HCT116 (cell line): ENCODE results near the gene TMEM169. TPM values are rescaled to one million over a fixed set of nuclear protein-coding genes. Genes with fewer than 3 reads are reported as not detected.

Experiments used
- ATAC-seq: fragments of 200-7000 bp; cut with Tn5 transposase; 2 replicates; pipeline ENCODE4 v1.9.1; 2020; ENCODE audit warnings: mild to moderate bottlenecking, moderate library complexity
- BruUV-seq: library from RNA; stranded (reverse); fragments of 400-500 nt; replicated peaks from 2 replicates; lab custom pipeline; 2021; lab: Mats Ljungman, UMichigan
- CTCF ChIA-PET: fragments of 300-600 bp; sonication (Branson Sonifier 250); formaldehyde crosslinking; loops from one replicate; lab custom pipeline; 2021; ENCODE audit warnings: antibody characterized with exemption; lab: Charles Lee
- POLR2A ChIA-PET: fragments of 300-600, 350-600 bp; sonication (Branson Sonifier 250); formaldehyde crosslinking; loops from one replicate; lab custom pipeline; 2021; ENCODE audit warnings: antibody characterized with exemption; lab: Charles Lee
- RAD21 ChIA-PET, 2 experiments: fragments of 300-600 bp; sonication (Branson Sonifier 250); formaldehyde crosslinking; loops; one replicate each; lab custom pipeline; 2023; ENCODE audit warnings: low total read pairs in 2 of 2; ENCODE audit not compliant: uncharacterized antibody in 2 of 2, unreplicated experiment in 2 of 2, low non-redundant PET in 1 of 2; lab: Charles Lee
- DNase-seq: peaks from one replicate; pipeline ENCODE4 v3.0.0-alpha.2; 2010; ENCODE audit warnings: low read depth, low spot score
- H2AFZ ChIP-seq: fragments of 200-600 bp; shearing (Covaris generic), sonication (generic); 2 replicates; pipeline ENCODE4 v1.6.1; 2017; ENCODE audit warnings: low read depth, mixed run types, mixed read lengths, antibody characterized with exemption, low read length; ENCODE audit not compliant: poor library complexity, severe bottlenecking
- H3K27ac ChIP-seq: 2 replicates; pipeline ENCODE4 v1.5.1; 2012; ENCODE audit warnings: low read depth, low read length
- H3K27me3 ChIP-seq: fragments of 200-600 bp; sonication (generic); 2 replicates; pipeline ENCODE4 v1.6.1; 2016; ENCODE audit warnings: mixed run types, low read length, mixed read lengths; ENCODE audit not compliant: insufficient read depth
- H3K36me3 ChIP-seq, 2 experiments: fragments of 200-500 bp in 1 of 2; fragments of 200-600 bp in 1 of 2; sonication (Bioruptor generic) in 1 of 2; sonication (generic) in 1 of 2; 2 replicates each; pipeline versions ENCODE4 v1.5.1 to v1.6.1; 2014 to 2016; ENCODE audit warnings: low read length in 2 of 2, inconsistent platforms in 1 of 2, mixed read lengths in 1 of 2, mixed run types in 1 of 2; ENCODE audit not compliant: insufficient read depth in 2 of 2, control insufficient read depth in 1 of 2
- H3K4me1 ChIP-seq, 2 experiments: fragments of 200-600 bp in 1 of 2; sonication (generic) in 1 of 2; 2 replicates each; pipeline versions ENCODE4 v1.5.1 to v1.6.1; 2012 to 2017; ENCODE audit warnings: low read length in 2 of 2, inconsistent platforms in 1 of 2, mild to moderate bottlenecking in 1 of 2, mixed read lengths in 1 of 2, mixed run types in 1 of 2, moderate library complexity in 1 of 2; ENCODE audit not compliant: insufficient read depth in 2 of 2, control insufficient read depth in 1 of 2
- H3K4me2 ChIP-seq: fragments of 200-600 bp; sonication (generic); 2 replicates; pipeline ENCODE4 v1.6.1; 2017; ENCODE audit warnings: mixed run types, low read length, mixed read lengths
- H3K4me3 ChIP-seq, 2 experiments: fragments of 200-600 bp in 1 of 2; sonication (generic) in 1 of 2; replicated peaks in 1 of 2; 2 replicates each; pipeline ENCODE4 v1.5.1; 2011 to 2016; ENCODE audit warnings: low read length in 2 of 2, control low read depth in 1 of 2, low read depth in 1 of 2, mild to moderate bottlenecking in 1 of 2, mixed read lengths in 1 of 2, mixed run types in 1 of 2
- H3K79me2 ChIP-seq: fragments of 200-600 bp; sonication (generic); 2 replicates; pipeline ENCODE4 v1.6.1; 2017; ENCODE audit warnings: mild to moderate bottlenecking, mixed run types, low read length, moderate library complexity, mixed read lengths; ENCODE audit not compliant: insufficient read depth
- H3K9ac ChIP-seq: fragments of 200-600 bp; sonication (generic); 2 replicates; pipeline ENCODE4 v1.6.1; 2016; ENCODE audit warnings: low read length, mixed read lengths
- H3K9me2 ChIP-seq: fragments of 200-600 bp; sonication (generic), shearing (Covaris generic); 2 replicates; pipeline ENCODE4 v1.6.1; 2017; ENCODE audit warnings: mixed run types, mild to moderate bottlenecking, moderate library complexity; ENCODE audit not compliant: insufficient read depth
- H3K9me3 ChIP-seq, 2 experiments: fragments of 200-500 bp in 1 of 2; fragments of 200-600 bp in 1 of 2; sonication (Bioruptor generic) in 1 of 2; sonication (generic) in 1 of 2; 2 replicates each; pipeline ENCODE4 v1.6.1; 2014 to 2017; ENCODE audit warnings: low read length in 2 of 2, mixed read lengths in 2 of 2, inconsistent platforms in 1 of 2, low read depth in 1 of 2, mild to moderate bottlenecking in 1 of 2, mixed run types in 1 of 2, moderate library complexity in 1 of 2; ENCODE audit not compliant: control insufficient read depth in 1 of 2, insufficient read depth in 1 of 2
- H4K20me1 ChIP-seq: fragments of 200-600 bp; sonication (generic), shearing (Covaris generic); 2 replicates; pipeline ENCODE4 v1.6.1; 2017; ENCODE audit warnings: mixed run types, mild to moderate bottlenecking, moderate library complexity; ENCODE audit not compliant: insufficient read depth
- ATF3 ChIP-seq: IDR thresholded peaks from 2 replicates; pipeline ENCODE4 v1.6.1; 2012
- CBX3 ChIP-seq: IDR thresholded peaks from 2 replicates; pipeline ENCODE4 v1.6.1; 2012; ENCODE audit warnings: low read depth
- CTCF ChIP-seq, 3 experiments: fragments of 200-600 bp in 1 of 3; sonication (generic) in 1 of 3; IDR thresholded peaks in 2 of 3; conservative IDR thresholded peaks in 1 of 3; 2 replicates each; pipeline ENCODE4 v1.5.1; 2012 to 2017; ENCODE audit warnings: low read depth in 2 of 3, low read length in 2 of 3, antibody characterized with exemption in 1 of 3, borderline replicate concordance in 1 of 3, control low read depth in 1 of 3, mild to moderate bottlenecking in 1 of 3, mixed read lengths in 1 of 3, mixed run types in 1 of 3, moderate library complexity in 1 of 3; ENCODE audit not compliant: insufficient read depth in 1 of 3
- EGR1 ChIP-seq: IDR thresholded peaks from 2 replicates; pipeline ENCODE4 v1.6.1; 2012; ENCODE audit warnings: low read depth
- ELF1 ChIP-seq: IDR thresholded peaks from 2 replicates; pipeline ENCODE4 v1.6.1; 2012; ENCODE audit warnings: low read depth, borderline replicate concordance
- JUND ChIP-seq: IDR thresholded peaks from 2 replicates; pipeline ENCODE4 v1.6.1; 2012
- POLR2A ChIP-seq: IDR thresholded peaks from 2 replicates; pipeline ENCODE4 v1.7.0; 2011; ENCODE audit warnings: borderline replicate concordance; ENCODE audit not compliant: insufficient read depth, insufficient read length; ENCODE audit errors: extremely low read depth
- RAD21 ChIP-seq: IDR thresholded peaks from 2 replicates; pipeline ENCODE4 v1.6.1; 2012; ENCODE audit warnings: low read depth, mild to moderate bottlenecking
- REST ChIP-seq: IDR thresholded peaks from 2 replicates; pipeline ENCODE4 v1.6.1; 2012; ENCODE audit warnings: low read depth
- SIN3A ChIP-seq: IDR thresholded peaks from 2 replicates; pipeline ENCODE4 v1.6.1; 2012; ENCODE audit warnings: low read depth
- SP1 ChIP-seq: IDR thresholded peaks from 2 replicates; pipeline ENCODE4 v1.6.1; 2012; ENCODE audit warnings: low read depth
- SRF ChIP-seq: IDR thresholded peaks from 2 replicates; pipeline ENCODE4 v1.6.1; 2012; ENCODE audit warnings: low read depth
- TCF7L2 ChIP-seq: IDR thresholded peaks from 2 replicates; pipeline ENCODE4 v1.7.0; 2011; ENCODE audit warnings: borderline replicate concordance, inconsistent platforms; ENCODE audit not compliant: insufficient read depth, insufficient read length; ENCODE audit errors: extremely low read depth
- YY1 ChIP-seq: IDR thresholded peaks from 2 replicates; pipeline ENCODE4 v1.6.1; 2011; ENCODE audit warnings: low read length, low read depth, moderate library complexity, mild to moderate bottlenecking; ENCODE audit not compliant: insufficient replicate concordance; ENCODE audit errors: extremely low read depth
- ZBTB33 ChIP-seq: IDR thresholded peaks from 2 replicates; pipeline ENCODE4 v1.6.1; 2011; ENCODE audit warnings: mild to moderate bottlenecking, low read length, moderate library complexity; ENCODE audit not compliant: insufficient replicate concordance; ENCODE audit errors: extremely low read depth
- ZNF274 ChIP-seq: fragments of 200-500 bp; sonication (Bioruptor generic); IDR thresholded peaks from 2 replicates; pipeline ENCODE4 v1.6.1; 2014; ENCODE audit warnings: mild to moderate bottlenecking, low read depth, low read length, inconsistent platforms
- intact Hi-C: fragments of 100-400 bp; cut with micrococcal nuclease; formaldehyde crosslinking; loops from 2 replicates; pipeline ENCODE4 v1.10.0; 2022
- total RNA-seq: library from RNA; stranded (reverse); gene quantifications from one replicate; pipeline ENCODE4 v1.2.1, GENCODE V29; 2021; ENCODE audit not compliant: unreplicated experiment

TMEM169 gene
- total RNA-seq, 1 experiment from 2014 or later: 0.42 TPM

- Histone ChIP-seq H3K9ac (no peak overlapping the region), H3K9me3 (no peaks in the 10 kb centered on the region), H3K4me1 (no peaks in the 10 kb centered on the region), H4K20me1 (peaks cover 24% of the 10 kb centered on the region; the same call in 1 of the 2 replicates), H3K9me2 (no peaks in the 10 kb centered on the region), H3K4me2 (no peak overlapping the region), H3K27ac (no peak overlapping the region), H3K79me2 (peaks cover 97% of the 10 kb centered on the region), H2AFZ (no peak overlapping the region), H3K36me3 (peaks cover 79 to 82% of the 10 kb centered on the region in 2 experiments), H3K4me3 (no peak overlapping the region), H3K27me3 (no peaks in the 10 kb centered on the region)
- ChIA-PET POLR2A (no interaction called here), CTCF (no interaction called here), RAD21 (no interaction called here)
- no TSS peak for BruUV-seq
- ATAC-seq (no peak), DNase-seq (no peak)
- intact Hi-C loops: no loop called here
- TF ChIP-seq SIN3A (no peak), ATF3 (no peak), POLR2A (no peak), ELF1 (no peak), ZBTB33 (no peak), RAD21 (no peak), CTCF (IDR thresholded peaks at IDR 0.05 in 2 of 3, conservative IDR thresholded peaks at IDR 0.05 in 1 of 3; ENCODE audit: borderline replicate concordance in 1 of 3, insufficient read depth in 1 of 3, low read depth in 2 of 3, low read length in 2 of 3) (no peak), REST (no peak), SP1 (no peak), SRF (no peak), TCF7L2 (no peak), YY1 (no peak), CBX3 (no peak), EGR1 (no peak), JUND (no peak), ZNF274 (no peak)
These were observed 49.6 kb downstream of the TMEM169 start for GRCh38 chr2:216131175-216131926.
